ENCODE measurements around the gene BANP.
"Not testable (repeated sequence)": the region's sequence is repeated elsewhere in the genome, so short reads cannot be mapped to it uniquely, and the experiment has no call there.

BANP gene

GRCh38 chr16:88045820-88046303 lies 94.6 kb downstream of the BANP start:
- TF ChIP-seq CTCF (IDR thresholded peaks at IDR 0.05), result no peak
- DNase-seq (ENCODE audit: low spot score), result no peak

GRCh38 chr16:88047462-88047861 lies 96.2 kb downstream of the BANP start:
- Histone ChIP-seq H3K27ac (no peak overlapping the region), H3K4me3 (no peak overlapping the region)
- no peak for DNase-seq (ENCODE audit: low spot score)
- TF ChIP-seq CTCF (IDR thresholded peaks at IDR 0.05), result no peak

More at GRCh38 chr16:88045820-88046303, 94.6 kb downstream of the BANP start:
- H3K4me3 ChIP-seq, result no peak overlapping the region
- H3K27ac ChIP-seq, result no peak overlapping the region

- no peak overlapping the region for H3K27ac ChIP-seq
- no peak for DNase-seq (ENCODE audit: low spot score)
- TF ChIP-seq CTCF (IDR thresholded peaks at IDR 0.05), result no peak
- H3K4me3 ChIP-seq, result no peak overlapping the region
Observed at GRCh38 chr16:88048985-88049384, 97.8 kb downstream of the BANP start.

- Histone ChIP-seq H3K4me3 (no peak overlapping the region), H3K27ac (no peak overlapping the region)
- no peak for DNase-seq (ENCODE audit: low spot score)
- TF ChIP-seq CTCF (IDR thresholded peaks at IDR 0.05), result no peak
Observed at GRCh38 chr16:88049561-88050545, 98.6 kb downstream of the BANP start.

GRCh38 chr16:88050952-88051660 lies 99.9 kb downstream of the BANP start:
- Histone ChIP-seq H3K27ac (no peak overlapping the region), H3K4me3 (no peak overlapping the region)
- DNase-seq (ENCODE audit: low spot score), result no peak
- no peak for TF ChIP-seq CTCF (IDR thresholded peaks at IDR 0.05)

- no peak for DNase-seq (ENCODE audit: low spot score)
- TF ChIP-seq CTCF (IDR thresholded peaks at IDR 0.05), result no peak
- H3K27ac ChIP-seq, result no peak overlapping the region
- H3K4me3 ChIP-seq, result no peak overlapping the region
Observed at GRCh38 chr16:88052661-88053060, 101.4 kb downstream of the BANP start.

- H3K4me3 ChIP-seq; H3K27ac ChIP-seq; DNase-seq (ENCODE audit: low spot score): not testable (repeated sequence)
Observed at GRCh38 chr16:88053479-88053878, 102.2 kb downstream of the BANP start.

Measured in coronary artery (tissue), 2 donors.